Stimulated activated CD8-positive, alpha-beta memory T cell treated with anti-CD3 and anti-CD28 coated beads, Interleukin-7, amount 100 ng/mL, for 4 hours (primary cell): Measurements from ENCODE around the gene FRMD6.
A peak's percentile ranks its signal among the peaks of the same experiment; 100 is the strongest.
"Not testable (repeated sequence)": the region's sequence is repeated elsewhere in the genome, so short reads cannot be mapped to it uniquely, and the experiment has no call there.

ENCODE experiments used
- DNase-seq, 2 donors: peaks; one replicate each; pipeline ENCODE4 v3.0.0-alpha.2; 2020; ENCODE audit warnings: low read depth in 2 of 2

FRMD6 gene

DNA sequence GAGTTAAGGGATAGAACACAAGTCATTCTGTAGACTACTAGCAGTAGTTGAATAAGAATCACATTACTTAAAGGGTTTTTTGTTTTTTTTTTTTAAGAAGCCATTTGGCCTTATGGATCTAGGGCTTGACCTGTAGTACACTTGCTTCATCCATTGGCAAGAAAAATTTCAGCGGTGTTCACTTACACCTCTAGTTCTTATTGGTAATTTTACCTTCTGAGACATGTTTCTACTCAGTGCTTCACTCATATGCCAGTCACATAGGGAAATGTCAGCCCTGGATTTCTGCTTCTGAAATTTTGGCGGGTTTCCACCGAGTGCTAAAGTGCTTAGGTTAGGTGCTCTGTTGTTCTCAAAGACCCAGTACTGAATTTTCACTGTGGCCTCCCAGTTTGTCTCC is 72.9 kb downstream of the FRMD6 start:
- DNase-seq, result no peak

DNA sequence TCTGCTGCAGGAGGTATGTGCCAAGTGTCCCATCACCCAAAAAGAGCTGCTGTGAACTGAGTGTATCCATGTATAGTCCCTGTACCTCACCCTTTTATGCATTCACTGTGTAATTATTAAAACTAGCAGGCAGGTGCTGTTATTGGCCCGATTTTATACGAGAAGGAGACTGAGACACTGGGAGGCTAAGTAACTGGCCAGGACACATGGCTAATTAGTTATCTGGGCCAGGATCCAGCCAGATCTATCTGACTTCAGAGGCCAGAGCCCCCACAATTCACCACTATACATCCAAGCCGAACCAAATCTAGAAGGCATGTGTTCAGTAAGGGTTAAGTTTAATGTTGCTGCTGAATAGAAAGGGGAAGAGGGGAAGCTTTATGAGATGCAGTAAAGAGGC is 73.4 kb downstream of the FRMD6 start:
- no peak for DNase-seq

DNA sequence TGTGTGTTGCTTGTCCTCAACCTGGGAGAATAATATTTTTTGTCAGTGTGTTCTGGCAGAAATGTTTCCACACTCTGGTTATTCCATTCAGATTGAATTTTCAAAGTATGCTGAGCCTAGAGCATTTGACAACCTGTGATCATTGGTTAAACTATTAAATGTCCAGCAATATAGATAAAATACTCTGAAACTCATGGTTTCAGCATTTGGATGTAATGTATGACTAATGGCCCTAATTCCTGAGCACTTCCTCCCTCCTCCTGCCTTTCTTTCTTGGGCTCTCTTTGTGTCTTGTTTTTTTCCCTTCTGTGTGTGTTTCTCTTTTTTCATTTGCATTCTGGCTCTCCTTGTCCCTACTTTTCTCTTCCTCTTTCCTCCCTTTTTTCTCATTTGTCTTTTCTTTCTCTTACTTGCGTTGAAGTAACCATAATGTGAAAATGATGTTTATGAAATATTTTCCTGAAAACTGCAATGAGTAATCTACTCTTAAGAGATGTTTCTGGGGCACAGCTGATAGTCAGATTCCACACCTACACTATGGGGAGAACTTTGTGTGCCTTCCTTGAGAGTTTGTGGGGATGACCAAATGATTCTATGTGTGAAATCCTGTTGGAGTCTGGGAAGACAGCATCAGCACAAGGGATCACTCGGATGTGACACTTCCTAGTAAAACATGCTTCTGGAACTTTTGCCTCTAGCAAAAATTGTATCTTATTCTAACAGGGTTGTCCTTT is 74.6 kb downstream of the FRMD6 start:
- no peak for DNase-seq

DNA sequence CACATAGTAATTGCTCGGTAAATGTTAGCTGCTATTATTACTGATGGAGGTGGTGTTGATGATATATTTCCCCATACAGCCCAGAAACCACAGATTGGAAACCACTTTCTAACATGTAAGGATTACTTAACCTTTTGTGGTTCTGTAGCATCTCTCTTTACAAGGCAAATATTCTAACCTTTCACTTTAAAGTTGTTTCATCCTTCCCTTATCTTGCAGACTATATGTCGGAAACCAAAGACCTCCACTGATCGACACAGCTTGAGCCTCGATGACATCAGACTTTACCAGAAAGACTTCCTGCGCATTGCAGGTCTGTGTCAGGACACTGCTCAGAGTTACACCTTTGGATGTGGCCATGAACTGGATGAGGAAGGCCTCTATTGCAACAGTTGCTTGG is 75.8 kb downstream of the FRMD6 start:
- DNase-seq, result no peak

DNA sequence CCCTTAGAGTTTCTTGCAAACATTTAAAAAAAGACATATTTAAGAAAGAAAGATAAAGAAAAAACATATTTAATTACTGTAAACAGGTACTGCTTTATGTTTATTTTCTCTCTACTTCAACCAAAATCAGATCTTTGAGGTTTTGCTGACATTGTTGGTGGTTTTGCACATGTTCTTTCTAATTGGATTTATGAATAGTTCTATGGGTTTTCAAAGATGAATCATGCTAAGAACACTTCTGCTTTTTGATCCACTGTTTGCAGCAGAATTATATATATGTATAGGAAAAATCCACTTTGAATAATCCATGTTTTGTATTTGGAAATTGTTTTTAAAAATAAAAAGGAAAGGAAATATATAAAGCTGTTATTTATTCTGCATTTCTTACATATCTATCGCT is 78.4 kb downstream of the FRMD6 start:
- no peak for DNase-seq

DNA sequence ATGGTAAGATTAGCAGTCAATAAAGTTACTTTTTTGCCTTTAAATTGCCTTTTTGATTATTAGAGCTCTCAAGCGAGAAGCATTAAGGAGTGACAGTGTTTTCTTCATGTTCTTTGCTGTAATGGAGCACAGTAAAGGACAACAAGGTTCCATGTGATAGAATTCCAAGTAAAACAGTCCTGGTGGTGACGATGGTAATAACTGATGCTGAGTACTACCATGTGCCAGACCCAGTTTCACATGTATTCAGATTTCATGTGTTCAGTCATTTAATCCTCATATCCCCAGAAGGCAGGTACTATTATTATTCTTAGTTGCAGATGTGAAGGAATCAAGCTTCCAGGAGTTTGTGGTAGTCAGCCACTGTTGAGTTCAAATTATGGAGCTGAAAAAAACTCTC is 79.0 kb downstream of the FRMD6 start:
- DNase-seq, result no peak

DNA sequence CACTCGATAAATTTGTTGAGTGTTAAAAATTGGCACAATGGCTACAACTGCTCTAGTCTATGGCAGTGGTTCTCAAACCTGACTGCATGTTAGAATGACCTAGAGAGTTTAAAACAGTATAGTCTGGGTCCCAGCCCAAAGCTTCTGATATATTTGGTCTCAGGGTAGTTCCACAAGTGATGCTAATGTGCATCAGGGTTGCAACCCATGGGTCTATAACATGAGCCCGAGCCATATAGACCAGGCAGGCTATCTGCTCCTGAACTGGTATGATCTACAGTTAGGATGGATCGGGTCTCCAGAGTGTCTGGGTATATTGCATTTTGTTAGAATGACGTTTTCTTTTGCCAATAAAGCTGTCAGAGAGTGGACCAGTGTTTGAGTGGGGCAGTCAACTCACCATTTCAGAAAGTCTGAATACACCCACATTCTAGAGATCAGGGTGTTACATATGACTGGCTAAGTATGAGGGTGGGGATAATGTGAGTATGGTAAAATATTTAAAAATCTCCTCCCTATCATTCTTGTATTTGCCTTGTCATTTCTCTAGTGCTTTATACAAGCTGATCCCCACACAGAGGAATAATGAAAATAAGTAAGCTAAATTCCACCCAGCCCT is 80.9 kb downstream of the FRMD6 start:
- no peak for DNase-seq

DNA sequence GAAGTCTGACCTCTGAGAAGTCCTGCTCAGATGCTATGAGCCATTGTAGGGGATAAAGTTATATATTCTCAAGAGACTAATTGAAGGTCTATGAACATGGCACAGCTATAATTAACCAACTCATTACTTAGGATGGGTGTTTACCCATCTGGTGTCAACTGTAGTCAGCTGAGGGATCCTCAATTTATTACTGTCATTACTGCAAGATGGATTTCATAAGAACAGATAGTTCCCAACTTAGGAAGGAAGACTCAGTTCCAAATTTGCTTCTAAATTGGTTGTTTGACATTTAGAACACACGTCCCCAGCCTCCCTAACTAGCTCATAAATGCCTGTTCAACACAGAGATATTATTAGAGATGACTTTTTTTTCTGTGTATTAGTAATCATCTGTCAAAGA is 81.4 kb downstream of the FRMD6 start:
- DNase-seq, result no peak

DNA sequence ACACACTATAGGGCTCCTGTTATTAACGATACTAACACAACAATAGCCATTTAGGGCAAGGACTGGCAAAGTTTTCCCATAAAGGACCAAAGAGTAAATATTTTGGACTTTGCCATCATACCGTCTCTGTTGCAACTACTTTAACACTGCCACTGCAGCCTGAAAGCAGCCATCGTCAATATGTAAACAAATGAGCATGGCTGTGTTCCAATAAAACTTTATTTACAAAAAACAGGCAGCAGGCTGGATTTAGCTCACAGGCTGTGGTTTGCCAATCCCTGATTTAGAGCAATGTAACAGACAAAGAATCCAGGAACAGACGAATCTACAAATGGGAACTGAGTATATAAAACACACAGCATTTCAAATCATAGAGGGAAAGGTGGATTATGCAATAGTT is 84.1 kb downstream of the FRMD6 start:
- DNase-seq, result no peak

DNA sequence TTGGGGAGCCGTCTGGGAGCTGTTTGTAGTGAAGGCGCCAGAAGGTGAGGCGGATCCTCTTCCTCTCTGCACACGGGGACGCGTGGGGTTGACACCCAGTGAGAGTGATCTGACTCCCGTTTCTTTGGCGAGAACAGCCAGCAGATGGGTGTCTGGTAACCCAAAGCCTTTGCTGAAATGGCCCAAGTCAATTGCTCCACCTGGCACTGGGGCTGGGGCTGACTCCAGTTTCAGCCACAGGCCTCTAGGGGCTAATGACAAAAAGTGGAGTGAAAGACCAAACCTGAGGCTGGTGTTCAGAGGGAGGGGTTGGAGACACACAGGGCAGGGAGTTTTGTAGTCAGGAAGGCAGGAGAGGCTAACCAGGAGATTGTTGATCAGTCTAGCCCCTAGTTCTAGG is 87.0 kb downstream of the FRMD6 start:
- DNase-seq, result no peak

DNA sequence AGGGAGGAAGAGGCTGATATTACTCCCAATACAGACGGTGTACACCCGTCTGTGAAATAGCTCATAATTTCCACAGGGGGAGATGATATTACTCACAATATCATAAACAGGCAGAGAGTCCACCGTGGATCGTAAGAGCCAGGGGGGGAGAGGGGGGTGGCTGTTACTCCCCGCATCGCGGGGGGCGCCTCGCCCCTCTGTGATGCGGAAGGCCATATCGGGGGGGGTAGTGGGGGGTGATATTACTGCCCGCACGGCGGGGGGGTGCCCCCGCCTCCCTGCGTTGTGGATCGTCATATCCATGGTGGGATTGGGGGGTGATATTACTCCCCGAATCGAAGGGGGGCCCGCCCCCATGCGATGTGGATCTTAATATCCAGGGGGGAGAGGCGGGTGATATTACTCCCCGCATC is 91.9 kb downstream of the FRMD6 start:
- no peak for DNase-seq

DNA sequence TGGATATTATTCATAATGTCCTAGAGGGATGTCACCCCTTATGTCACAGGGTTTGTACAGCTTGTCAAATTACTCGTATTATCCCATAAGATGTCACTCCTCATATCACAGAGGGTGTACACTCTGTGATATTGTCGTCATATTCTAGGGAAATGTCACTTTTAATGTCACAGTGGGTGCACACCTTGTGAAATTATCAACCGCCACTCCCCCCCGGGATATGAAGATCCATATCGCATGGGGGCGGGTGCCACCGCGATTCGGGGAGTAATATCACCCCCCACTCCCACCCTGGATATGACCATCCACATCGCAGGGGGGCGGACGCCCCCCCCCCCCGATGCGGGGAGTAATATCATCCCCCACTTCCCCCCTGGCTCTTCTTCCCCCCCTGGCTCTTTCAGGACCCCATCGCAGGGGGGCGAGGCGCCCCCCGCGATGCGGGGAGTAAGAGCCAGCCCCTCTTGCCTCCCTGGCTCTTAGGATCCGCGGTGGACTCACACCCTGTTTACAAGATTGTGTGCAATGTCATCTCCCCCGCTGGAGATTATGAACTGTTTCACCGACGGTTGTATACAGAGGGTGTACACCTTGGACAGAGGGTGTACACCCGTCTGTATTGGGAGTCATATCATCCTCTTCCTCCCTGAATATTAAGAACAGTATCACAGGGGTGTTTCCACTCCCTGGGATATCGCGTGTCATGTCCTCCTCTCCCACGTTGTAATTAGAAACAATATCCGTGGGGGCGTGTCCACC is 92.8 kb downstream of the FRMD6 start:
- DNase-seq, result no peak

DNA sequence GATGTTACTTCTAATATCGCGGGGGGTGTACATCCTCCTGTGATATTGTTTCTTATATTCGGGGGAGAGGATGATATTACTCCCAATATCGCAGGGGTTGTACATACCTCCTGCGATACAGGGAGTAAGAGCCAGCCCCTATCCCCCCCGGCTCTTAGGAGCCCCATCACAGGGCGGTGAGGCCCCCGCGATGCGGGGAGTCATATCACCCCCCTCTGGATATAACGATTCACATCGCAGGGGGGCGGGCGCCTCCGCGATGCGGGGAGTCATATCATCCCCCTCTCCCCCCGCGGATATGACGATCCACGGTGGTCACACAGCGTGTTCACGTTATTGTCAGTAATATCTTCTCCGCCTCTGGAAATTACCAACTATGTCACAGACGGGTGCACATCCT is 95.1 kb downstream of the FRMD6 start:
- not testable (repeated sequence) for DNase-seq

DNA sequence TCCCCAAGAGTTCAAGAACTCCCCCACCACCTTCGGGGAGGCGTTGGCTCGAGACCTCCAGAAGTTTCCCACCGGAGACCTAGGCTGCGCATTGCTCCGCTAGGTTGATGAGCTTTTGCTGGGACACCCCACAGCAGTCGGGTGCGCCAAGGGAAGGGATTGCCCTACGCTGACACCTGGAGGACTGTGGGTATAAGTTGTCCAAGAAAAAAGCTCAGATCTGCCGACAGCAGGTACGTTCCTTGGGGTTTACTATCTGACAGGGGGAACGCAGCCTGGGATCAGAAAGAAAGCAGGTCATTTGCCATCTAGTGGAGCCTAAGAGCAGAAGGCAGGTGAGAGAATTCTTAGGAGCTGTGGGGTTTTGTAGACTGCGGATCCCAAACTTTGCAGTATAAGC is 98.8 kb downstream of the FRMD6 start:
- no peak for DNase-seq

DNA sequence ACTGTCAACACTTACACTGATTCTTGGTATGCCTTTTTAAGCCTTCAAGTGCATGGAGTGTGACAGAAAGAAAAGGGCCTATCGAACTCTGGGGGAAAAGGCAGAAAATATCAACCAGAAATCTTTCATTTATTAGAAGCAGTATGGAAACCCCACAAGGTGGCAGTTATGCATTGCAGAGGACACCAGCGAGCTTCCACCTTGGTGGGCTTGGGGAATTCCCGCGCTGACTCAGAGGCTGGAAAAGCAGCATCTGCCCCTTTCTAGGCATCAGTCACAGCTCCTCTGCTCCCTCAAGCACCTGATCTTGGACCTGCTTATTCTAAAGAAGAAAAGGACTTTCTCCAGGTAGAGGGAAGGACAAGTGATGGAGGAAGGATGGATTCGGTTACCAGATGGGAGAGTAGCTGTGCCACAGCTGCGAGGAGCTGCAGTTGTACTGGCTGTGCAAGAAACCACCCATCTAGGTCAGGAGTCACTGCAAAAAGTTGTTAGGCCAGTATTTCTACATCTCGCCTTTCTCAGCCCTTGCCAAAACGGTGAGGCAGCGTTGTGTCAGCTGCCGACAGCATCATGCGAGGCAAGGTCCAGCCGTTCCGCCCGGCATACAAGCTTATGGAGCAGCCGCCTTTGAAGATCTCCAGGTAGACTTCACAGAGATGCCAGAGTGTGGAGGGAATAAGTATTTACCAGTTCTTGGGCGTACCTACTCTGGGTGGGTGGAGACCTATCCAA is 100.1 kb downstream of the FRMD6 start:
- DNase-seq, result peak; percentile 26 to 38

DNA sequence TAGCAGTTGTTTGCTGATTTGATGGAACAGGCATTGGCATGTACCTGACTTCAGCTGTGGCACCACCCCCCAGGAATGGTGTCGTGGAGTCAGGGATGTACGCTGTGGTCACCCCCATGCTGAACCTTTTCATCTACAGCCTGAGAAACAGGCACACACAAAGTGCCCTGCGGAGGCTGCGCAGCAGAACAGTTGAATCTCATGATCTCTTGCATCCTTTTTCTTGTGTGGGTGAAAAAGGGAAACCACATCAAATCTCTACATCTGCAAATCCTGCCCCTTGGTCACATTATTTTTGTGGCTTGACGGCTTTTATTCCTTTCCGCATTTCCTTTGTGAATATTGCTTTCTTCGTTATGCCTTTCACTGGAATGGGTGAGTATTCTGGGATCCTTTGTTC is 106.0 kb downstream of the FRMD6 start:
- peak in 1 of 2 donors; percentile 6 for DNase-seq

DNA sequence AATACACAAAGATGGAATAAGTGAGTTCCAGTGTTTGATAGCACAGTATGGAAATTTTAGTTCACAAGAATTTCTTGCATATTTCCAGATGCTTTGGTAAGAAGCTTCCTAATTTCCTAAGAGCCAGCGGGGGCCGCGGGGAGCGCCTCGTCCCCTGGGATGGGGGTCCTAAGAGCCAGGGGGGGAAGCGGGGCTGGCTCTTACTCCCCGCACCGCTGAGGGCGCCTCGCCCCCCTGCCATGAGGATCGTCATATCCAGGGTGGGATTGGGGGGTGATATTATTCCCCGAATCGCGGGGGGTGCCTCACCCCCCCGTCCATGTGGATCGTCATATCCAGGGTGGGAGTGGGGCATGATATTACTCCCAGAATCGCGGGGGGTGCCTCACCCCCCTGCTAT is 108.2 kb downstream of the FRMD6 start:
- DNase-seq, result no peak

DNA sequence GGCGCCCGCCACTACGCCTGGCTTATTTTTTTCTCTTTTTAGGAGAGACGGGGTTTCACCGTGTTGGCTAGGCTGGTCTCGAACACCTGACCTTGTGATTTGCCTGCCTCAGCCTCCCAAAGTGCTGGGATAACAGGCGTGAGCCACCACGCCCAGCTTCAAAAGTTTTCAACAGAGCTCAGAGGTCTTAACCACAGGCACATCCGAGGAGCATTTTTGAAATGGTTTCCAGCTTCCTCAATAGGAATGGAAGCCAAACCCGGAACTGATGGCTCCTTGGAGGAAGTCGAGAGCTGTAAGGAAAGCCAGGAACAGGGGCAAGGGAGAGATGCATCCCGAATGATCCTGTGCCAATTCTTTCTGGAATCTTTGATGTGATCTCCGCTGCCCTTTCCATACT is 114.0 kb downstream of the FRMD6 start:
- DNase-seq, result not testable (repeated sequence)

DNA sequence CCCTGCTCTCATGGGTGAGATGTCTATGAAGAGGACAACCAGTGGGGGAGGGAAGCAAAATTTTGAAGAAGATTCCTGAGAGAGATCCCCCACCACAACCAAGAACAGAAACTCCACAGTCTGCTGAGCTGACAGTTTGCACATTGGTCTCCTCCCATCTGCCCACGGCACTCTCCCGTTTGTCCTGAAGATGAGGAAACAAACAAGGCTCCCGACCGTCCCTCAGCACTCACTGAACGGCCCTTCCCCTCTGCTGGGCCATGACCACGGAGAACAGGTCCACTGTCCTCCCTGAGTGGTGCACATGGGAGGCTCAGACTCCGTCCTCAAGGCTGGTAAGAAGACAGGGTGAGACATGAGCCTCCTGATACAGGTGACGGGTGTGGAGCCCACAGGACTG is 114.9 kb downstream of the FRMD6 start:
- not testable (repeated sequence) for DNase-seq

DNA sequence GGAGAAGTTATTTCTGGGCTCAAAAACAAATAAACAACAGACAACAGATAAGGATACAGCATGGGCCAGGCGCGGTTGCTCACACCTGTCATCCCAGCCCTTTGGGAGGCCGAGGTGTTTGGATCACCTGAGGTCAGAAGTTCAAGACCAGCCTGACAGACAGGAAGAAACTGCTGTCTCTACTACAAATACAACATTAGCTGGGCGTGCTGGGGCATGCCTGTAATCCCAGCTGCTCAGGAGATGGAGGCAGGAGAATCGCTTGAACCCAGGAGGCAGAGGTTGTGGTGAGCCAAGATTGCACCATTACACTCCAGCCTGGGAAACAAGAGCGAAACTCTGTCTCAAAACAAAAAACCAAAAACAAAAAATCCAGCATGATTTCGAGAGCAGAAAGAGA is 117.6 kb downstream of the FRMD6 start:
- DNase-seq, result not testable (repeated sequence)

DNA sequence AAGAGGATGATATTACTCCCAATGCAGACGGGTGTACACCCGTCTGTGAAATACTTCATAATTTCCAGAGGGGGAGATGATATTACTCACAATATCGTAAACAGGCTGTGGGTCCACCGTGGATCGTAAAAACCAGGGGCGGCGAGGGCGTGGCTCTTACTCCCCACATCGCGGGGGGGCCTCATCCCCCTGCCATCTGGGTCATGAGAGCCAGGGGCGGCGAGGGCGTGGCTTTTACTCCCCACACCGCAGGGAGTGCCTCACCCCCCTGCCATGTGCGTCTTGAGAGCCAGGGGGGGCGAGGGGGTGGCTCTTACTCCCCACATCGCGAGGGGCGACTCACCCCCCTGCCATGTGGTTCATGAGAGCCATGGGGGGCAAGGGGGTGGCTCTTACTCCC is 122.5 kb downstream of the FRMD6 start:
- DNase-seq, result peak in 1 of 2 donors; percentile 11
